DND-41 (cell line): ENCODE measurements around the gene THPO.

ENCODE experiments used
- ATAC-seq: fragments of 200-7000 bp; cut with Tn5 transposase; 3 replicates; pipeline ENCODE4 v1.9.1; 2021; ENCODE audit warnings: low read depth; ENCODE audit not compliant: insufficient read depth
- DNase-seq: peaks from one replicate; pipeline ENCODE4 v3.0.0-alpha.2; 2020
- H2AFZ ChIP-seq: 2 replicates; pipeline ENCODE4 v1.6.0; 2012; ENCODE audit warnings: low read depth, low read length
- H3K27ac ChIP-seq: 2 replicates; pipeline ENCODE4 v1.5.1; 2012; ENCODE audit warnings: low read length, inconsistent platforms
- H3K27me3 ChIP-seq: fragments of 200-600 bp; sonication (generic); 2 replicates; pipeline ENCODE4 v1.6.0; 2012; ENCODE audit warnings: low read length, mild to moderate bottlenecking, inconsistent platforms; ENCODE audit not compliant: insufficient read depth, poor library complexity
- H3K36me3 ChIP-seq: 2 replicates; pipeline ENCODE4 v1.5.1; 2012; ENCODE audit warnings: low read length, inconsistent platforms; ENCODE audit not compliant: insufficient read depth
- H3K4me1 ChIP-seq: 2 replicates; pipeline ENCODE4 v1.5.1; 2012; ENCODE audit warnings: mild to moderate bottlenecking, low read length; ENCODE audit not compliant: insufficient read depth
- H3K4me2 ChIP-seq: 2 replicates; pipeline ENCODE4 v1.6.0; 2012; ENCODE audit warnings: mild to moderate bottlenecking, moderate library complexity, low read length, inconsistent platforms; ENCODE audit not compliant: insufficient read depth
- H3K4me3 ChIP-seq, 2 experiments: fragments of 200-600 bp in 1 of 2; shearing (Covaris generic) in 1 of 2; 2 replicates each; pipeline ENCODE4 v1.5.1; 2012 to 2016; ENCODE audit warnings: inconsistent platforms in 2 of 2, low read length in 2 of 2, mild to moderate bottlenecking in 2 of 2, low read depth in 1 of 2, moderate library complexity in 1 of 2
- H3K79me2 ChIP-seq: 2 replicates; pipeline ENCODE4 v1.6.0; 2012; ENCODE audit warnings: low read length, inconsistent platforms; ENCODE audit not compliant: insufficient read depth
- H3K9ac ChIP-seq: 2 replicates; pipeline ENCODE4 v1.6.0; 2012; ENCODE audit warnings: low read depth, mild to moderate bottlenecking, inconsistent platforms, low read length, moderate library complexity
- H3K9me3 ChIP-seq: 2 replicates; pipeline ENCODE4 v1.5.1; 2012; ENCODE audit warnings: low read length, moderate library complexity, mild to moderate bottlenecking, inconsistent platforms; ENCODE audit not compliant: insufficient read depth, severe bottlenecking
- H4K20me1 ChIP-seq: 2 replicates; pipeline ENCODE4 v1.6.0; 2012; ENCODE audit warnings: low read length; ENCODE audit not compliant: insufficient read depth
- EZH2 ChIP-seq: IDR thresholded peaks from 3 replicates; pipeline ENCODE4 v1.6.1; 2012; ENCODE audit warnings: borderline replicate concordance, low read depth, mild to moderate bottlenecking, moderate library complexity, low read length, inconsistent platforms; ENCODE audit not compliant: severe bottlenecking
- TF ChIP-seq, protein P1 (sequence below): IDR thresholded peaks from 2 replicates; pipeline ENCODE4 v1.5.1; 2012; ENCODE audit warnings: borderline replicate concordance, low read length, moderate library complexity, mild to moderate bottlenecking; ENCODE audit not compliant: poor library complexity, severe bottlenecking; ENCODE audit errors: extremely low read depth

THPO gene

DNA sequence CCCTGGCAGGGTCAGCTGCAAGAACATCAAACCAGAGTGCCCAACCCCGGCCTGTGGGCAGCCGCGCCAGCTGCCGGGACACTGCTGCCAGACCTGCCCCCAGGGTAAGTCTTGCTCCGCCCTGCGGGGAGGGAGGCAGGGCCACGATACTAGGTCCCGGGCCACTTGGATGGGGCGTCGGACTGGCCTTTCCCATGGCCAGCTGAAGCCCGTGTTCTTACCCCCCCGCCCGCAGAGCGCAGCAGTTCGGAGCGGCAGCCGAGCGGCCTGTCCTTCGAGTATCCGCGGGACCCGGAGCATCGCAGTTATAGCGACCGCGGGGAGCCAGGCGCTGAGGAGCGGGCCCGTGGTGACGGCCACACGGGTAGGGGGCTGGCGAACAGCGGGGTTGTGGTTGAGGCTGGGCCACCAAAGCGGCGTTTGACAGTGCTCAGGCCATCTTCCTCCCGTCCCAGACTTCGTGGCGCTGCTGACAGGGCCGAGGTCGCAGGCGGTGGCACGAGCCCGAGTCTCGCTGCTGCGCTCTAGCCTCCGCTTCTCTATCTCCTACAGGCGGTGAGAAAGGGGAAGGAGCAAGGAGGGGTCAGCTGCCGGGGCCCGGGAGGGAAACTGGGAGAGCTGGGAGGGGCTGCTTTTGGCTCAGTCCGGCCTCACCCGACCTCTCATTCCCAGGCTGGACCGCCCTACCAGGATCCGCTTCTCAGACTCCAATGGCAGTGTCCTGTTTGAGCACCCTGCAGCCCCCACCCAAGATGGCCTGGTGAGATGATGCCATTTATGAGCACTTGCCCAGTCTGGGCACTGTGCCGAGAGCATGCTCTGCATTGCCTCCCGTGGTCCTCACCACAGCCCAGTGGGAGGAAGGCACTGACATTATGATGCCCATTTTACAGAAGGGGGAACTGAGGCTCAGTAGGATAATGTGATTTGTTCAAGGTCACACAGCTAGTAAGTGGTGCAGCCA lies 3.5 kb upstream of the THPO start:
- Histone ChIP-seq H3K9ac (no peak overlapping the region), H2AFZ (no peak overlapping the region), H3K27ac (no peak overlapping the region), H3K4me2 (no peak overlapping the region), H3K4me3 (no peak overlapping the region), H4K20me1 (no peaks in the 10 kb centered on the region), H3K27me3 (no peaks in the 10 kb centered on the region), H3K4me1 (no peaks in the 10 kb centered on the region), H3K9me3 (no peaks in the 10 kb centered on the region), H3K36me3 (no peaks in the 10 kb centered on the region), H3K79me2 (no peaks in the 10 kb centered on the region)
- DNase-seq, result no peak
- no peak for ATAC-seq
- TF ChIP-seq, protein P1, sequence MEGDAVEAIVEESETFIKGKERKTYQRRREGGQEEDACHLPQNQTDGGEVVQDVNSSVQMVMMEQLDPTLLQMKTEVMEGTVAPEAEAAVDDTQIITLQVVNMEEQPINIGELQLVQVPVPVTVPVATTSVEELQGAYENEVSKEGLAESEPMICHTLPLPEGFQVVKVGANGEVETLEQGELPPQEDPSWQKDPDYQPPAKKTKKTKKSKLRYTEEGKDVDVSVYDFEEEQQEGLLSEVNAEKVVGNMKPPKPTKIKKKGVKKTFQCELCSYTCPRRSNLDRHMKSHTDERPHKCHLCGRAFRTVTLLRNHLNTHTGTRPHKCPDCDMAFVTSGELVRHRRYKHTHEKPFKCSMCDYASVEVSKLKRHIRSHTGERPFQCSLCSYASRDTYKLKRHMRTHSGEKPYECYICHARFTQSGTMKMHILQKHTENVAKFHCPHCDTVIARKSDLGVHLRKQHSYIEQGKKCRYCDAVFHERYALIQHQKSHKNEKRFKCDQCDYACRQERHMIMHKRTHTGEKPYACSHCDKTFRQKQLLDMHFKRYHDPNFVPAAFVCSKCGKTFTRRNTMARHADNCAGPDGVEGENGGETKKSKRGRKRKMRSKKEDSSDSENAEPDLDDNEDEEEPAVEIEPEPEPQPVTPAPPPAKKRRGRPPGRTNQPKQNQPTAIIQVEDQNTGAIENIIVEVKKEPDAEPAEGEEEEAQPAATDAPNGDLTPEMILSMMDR, result no peak
- no peak for TF ChIP-seq EZH2

DNA sequence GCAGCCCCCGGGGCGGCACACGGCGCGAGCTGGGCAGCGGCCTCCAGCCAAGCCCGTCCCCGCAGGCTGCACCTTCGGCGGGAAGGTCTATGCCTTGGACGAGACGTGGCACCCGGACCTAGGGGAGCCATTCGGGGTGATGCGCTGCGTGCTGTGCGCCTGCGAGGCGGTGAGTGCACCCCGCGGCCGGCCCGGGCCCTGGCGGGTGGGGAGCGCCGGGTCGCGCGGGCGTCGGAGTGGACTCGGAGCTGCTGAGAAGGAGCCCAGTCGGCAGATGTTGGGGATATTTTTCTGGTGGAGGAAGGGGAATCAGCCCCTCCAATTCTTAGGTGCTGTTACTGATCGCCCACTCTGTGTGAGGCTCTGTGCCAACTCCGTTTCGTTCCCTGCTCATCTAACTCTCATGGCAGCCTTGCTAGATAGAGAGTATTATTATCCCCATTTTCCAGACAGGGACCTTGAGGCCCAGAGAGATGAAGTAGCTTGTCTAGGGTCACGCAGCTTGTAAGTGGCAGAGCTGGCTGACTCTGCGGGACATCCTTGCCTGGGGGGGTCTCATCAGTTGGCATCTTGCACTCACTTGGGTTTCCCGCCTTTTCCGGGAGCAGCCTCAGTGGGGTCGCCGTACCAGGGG lies 2.7 kb upstream of the THPO start:
- H4K20me1 ChIP-seq, result no peaks in the 10 kb centered on the region
- no peak overlapping the region for H3K4me3 ChIP-seq
- no peaks in the 10 kb centered on the region for H3K79me2 ChIP-seq
- no peak for DNase-seq
- H3K9me3 ChIP-seq, result no peaks in the 10 kb centered on the region
- H3K27ac ChIP-seq, result no peak overlapping the region
- no peaks in the 10 kb centered on the region for H3K36me3 ChIP-seq
- no peak overlapping the region for H3K4me2 ChIP-seq
- H3K4me1 ChIP-seq, result no peaks in the 10 kb centered on the region
- ATAC-seq, result no peak
- no peaks in the 10 kb centered on the region for H3K27me3 ChIP-seq
- H3K9ac ChIP-seq, result no peak overlapping the region
- TF ChIP-seq EZH2, result no peak
- TF ChIP-seq, protein P1, result no peak
- H2AFZ ChIP-seq, result no peak overlapping the region

GRCh38 chr3:184380185-184380626 lies 2.2 kb upstream of the THPO start:
- H3K27me3 ChIP-seq, result no peaks in the 10 kb centered on the region
- H3K9me3 ChIP-seq, result no peaks in the 10 kb centered on the region
- H3K36me3 ChIP-seq, result no peaks in the 10 kb centered on the region
- H3K4me3 ChIP-seq, result no peak overlapping the region
- DNase-seq (no peak), ATAC-seq (no peak)
- no peak overlapping the region for H3K9ac ChIP-seq
- no peaks in the 10 kb centered on the region for H4K20me1 ChIP-seq
- no peak overlapping the region for H2AFZ ChIP-seq
- TF ChIP-seq EZH2, result no peak
- TF ChIP-seq, protein P1, result no peak
- H3K4me2 ChIP-seq, result no peak overlapping the region
- H3K4me1 ChIP-seq, result no peaks in the 10 kb centered on the region
- H3K79me2 ChIP-seq, result no peaks in the 10 kb centered on the region
- no peak overlapping the region for H3K27ac ChIP-seq
